D721Med (cell line): Measurements from ENCODE around the gene COL11A2.
"Not testable (repeated sequence)": the region's sequence is repeated elsewhere in the genome, so short reads cannot be mapped to it uniquely, and the experiment has no call there.

ENCODE experiments used
- DNase-seq: peaks from one replicate; pipeline ENCODE4 v3.0.0; 2011; ENCODE audit warnings: low spot score; ENCODE audit not compliant: insufficient read length
- FAIRE-seq: peaks from 2 replicates; lab custom pipeline; 2011; peaks lifted over from hg19 to GRCh38; lab: Jason Lieb, UNC
- CTCF ChIP-seq: IDR thresholded peaks from 2 replicates; pipeline ENCODE4 v1.5.1; 2012; ENCODE audit warnings: mild to moderate bottlenecking, control low read depth; ENCODE audit not compliant: insufficient read depth; ENCODE audit errors: missing control alignments

The COL11A2 gene

GRCh38 chr6:33160728-33161344 is 31.4 kb downstream of the COL11A2 start:
- no peak for DNase-seq
- FAIRE-seq, result no peak

GRCh38 chr6:33160096-33160495 is 32.2 kb downstream of the COL11A2 start:
- DNase-seq (no peak), FAIRE-seq (no peak)

More at GRCh38 chr6:33160728-33161344, 31.4 kb downstream of the COL11A2 start:
- TF ChIP-seq CTCF, result no peak

GRCh38 chr6:33156964-33157363 is 35.3 kb downstream of the COL11A2 start:
- TF ChIP-seq CTCF, result no peak
- DNase-seq (no peak), FAIRE-seq (no peak)

More at GRCh38 chr6:33160096-33160495, 32.2 kb downstream of the COL11A2 start:
- TF ChIP-seq CTCF, result no peak

- TF ChIP-seq CTCF, result no peak
- no peak for FAIRE-seq
- no peak for DNase-seq
Observed at GRCh38 chr6:33156561-33156960, 35.7 kb downstream of the COL11A2 start.

- DNase-seq (no peak), FAIRE-seq (no peak)
- no peak for TF ChIP-seq CTCF
Observed at GRCh38 chr6:33154349-33154748, 37.9 kb downstream of the COL11A2 start.

GRCh38 chr6:33151050-33151449 is 41.2 kb downstream of the COL11A2 start:
- FAIRE-seq, result no peak
- no peak for TF ChIP-seq CTCF

GRCh38 chr6:33150560-33150959 is 41.7 kb downstream of the COL11A2 start:
- FAIRE-seq, DNase-seq: not testable (repeated sequence)

More at GRCh38 chr6:33151050-33151449, 41.2 kb downstream of the COL11A2 start:
- no peak for DNase-seq
